Iris pigment epithelial cell (primary cell): ENCODE data around the gene POLR1G.
"Not testable (repeated sequence)": the region's sequence is repeated elsewhere in the genome, so short reads cannot be mapped to it uniquely, and the experiment has no call there.

ENCODE experiments used
- DNase-seq: peaks from one replicate; pipeline ENCODE4 v3.0.0-alpha.2; 2011; ENCODE audit warnings: low read depth

Gene POLR1G

GRCh38 chr19:45395821-45396617, 10.4 kb upstream of the POLR1G start:
- DNase-seq = no peak

GRCh38 chr19:45400192-45400591, 6.3 kb upstream of the POLR1G start:
- no peak for DNase-seq

GRCh38 chr19:45401815-45402214, 4.6 kb upstream of the POLR1G start:
- no peak for DNase-seq

- no peak for DNase-seq
Observed at GRCh38 chr19:45402298-45403061, 4.0 kb upstream of the POLR1G start.

- no peak for DNase-seq
Observed at GRCh38 chr19:45403272-45403671, 3.2 kb upstream of the POLR1G start.

- DNase-seq = no peak
Observed at GRCh38 chr19:45403781-45404556, 2.5 kb upstream of the POLR1G start.

GRCh38 chr19:45404557-45405434, 1.6 kb upstream of the POLR1G start, which contains the start of gene PPP1R13L:
Gene PPP1R13L, minus strand, starts transcription at chr19:45405069. Its CDS starts 6,751 bp downstream, at chr19:45398318.
- peak; percentile 76 for DNase-seq

GRCh38 chr19:45405435-45406225, 814 bp upstream of the POLR1G start:
- peak; percentile 90 for DNase-seq

- DNase-seq = no peak
Observed at GRCh38 chr19:45407091-45407375, 589 bp downstream of the POLR1G start.

GRCh38 chr19:45407585-45407984, 1.1 kb downstream of the POLR1G start:
- DNase-seq = not testable (repeated sequence)

- DNase-seq = no peak
Observed at GRCh38 chr19:45408121-45408520, 1.7 kb downstream of the POLR1G start.

GRCh38 chr19:45408830-45409556, 2.5 kb downstream of the POLR1G start:
- DNase-seq = no peak

GRCh38 chr19:45409557-45409920, 3.1 kb downstream of the POLR1G start:
- DNase-seq = no peak

- DNase-seq = not testable (repeated sequence)
Observed at GRCh38 chr19:45410330-45410729, 3.9 kb downstream of the POLR1G start.

- DNase-seq = peak; percentile 81
Observed at GRCh38 chr19:45413497-45413896, 7.1 kb downstream of the POLR1G start.

GRCh38 chr19:45414468-45414867, 8.0 kb downstream of the POLR1G start:
- no peak for DNase-seq

- no peak for DNase-seq
Observed at GRCh38 chr19:45417151-45417550, 10.7 kb downstream of the POLR1G start.

GRCh38 chr19:45418802-45419201, 12.4 kb downstream of the POLR1G start:
- no peak for DNase-seq

- no peak for DNase-seq
Observed at GRCh38 chr19:45419396-45419795, 13.0 kb downstream of the POLR1G start.

- no peak for DNase-seq
Observed at GRCh38 chr19:45419895-45420294, 13.5 kb downstream of the POLR1G start.
